OCI-M2 (cell line): ENCODE results near the gene RBM6.
"Not testable (repeated sequence)": the region's sequence is repeated elsewhere in the genome, so short reads cannot be mapped to it uniquely, and the experiment has no call there.

Experiments
- DNase-seq: peaks from one replicate; lab custom pipeline; 2025; ENCODE audit not compliant: unreplicated experiment; lab: John Stamatoyannopoulos, UW

The RBM6 gene

DNA sequence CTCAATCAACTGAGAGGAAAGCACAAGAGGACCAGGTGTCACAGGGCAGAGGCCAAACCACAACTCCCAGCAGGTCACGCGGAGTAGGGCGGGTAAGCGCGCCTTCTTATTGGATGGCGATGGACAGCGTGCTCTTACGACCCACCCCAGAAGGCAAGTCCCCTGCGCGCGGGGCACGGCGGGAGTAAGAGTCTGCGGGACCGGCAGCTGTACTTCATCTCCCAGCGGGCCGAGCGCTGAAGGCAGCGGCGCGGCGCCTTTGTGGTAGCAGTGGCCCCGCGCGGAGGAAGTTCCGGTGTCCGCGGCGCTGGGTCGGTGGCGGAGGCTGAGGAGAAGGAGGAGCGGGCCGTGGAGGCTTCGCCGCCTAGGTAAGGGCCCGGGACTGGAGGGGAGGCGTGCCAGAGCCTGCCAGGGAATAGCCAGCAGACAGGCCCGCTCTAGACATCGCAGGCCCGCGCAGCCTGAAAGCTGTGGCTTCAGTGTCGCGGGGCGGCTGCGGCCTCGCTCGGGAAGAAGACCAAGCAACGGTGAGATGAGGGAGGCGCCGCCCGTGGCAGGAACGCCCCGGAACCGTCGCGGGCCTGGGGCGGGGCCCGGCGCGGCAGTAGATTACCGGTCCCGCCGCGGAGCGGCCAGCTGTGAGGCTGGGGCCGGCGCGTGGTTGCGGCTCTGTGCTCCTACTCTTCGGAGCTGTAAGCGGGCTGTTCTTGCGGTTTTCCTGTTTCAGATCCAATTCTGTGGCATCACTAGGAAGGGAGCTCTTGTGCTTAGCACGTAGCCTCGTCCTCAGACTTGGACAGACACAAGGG lies at the start of gene RBM6:
Gene RBM6, plus strand, starts transcription at position 293 of the 809 bp plus-strand sequence. CDS start 22,492 bp downstream, outside the sequence.
- DNase-seq, result peak; percentile 67

DNA sequence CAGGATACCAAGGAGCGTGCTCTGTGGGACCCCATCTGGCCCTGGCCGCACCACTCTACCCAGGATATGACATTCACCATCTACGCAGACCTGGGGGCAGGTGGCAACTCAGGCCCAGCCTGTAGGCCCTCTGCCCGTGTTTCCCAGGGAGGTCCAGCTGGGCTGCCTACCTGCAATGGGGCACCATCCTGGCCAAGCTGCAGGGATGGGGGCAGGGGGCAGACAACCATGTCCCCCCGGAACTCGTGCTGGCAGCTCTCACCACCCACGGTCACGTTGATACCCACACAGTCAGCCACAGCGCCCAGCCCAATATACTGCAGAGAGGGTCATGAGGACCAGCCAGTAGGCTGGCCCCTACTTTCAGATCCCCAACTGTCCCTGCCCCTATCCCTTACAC lies 44.2 kb upstream of the RBM6 start:
- no peak for DNase-seq

DNA sequence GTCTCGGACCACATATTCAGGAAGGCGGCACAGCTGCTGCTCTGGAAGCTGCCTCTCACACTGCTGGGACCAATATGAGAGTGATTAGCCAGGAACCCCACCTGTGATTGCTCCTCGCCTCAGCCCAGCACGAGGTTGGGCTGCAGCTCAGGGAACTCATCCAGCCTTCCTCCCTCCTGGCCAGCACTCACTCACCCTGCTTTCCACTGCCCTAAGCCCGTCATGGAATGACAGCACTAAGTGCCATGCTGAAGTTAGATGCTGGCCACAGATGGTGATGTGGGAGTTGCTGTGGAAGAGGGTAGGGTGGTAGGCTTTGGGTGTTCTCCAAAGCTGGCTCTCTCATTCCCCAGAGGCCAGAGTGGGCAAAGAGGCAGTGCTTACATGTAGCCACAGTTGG lies 43.6 kb upstream of the RBM6 start:
- no peak for DNase-seq

DNA sequence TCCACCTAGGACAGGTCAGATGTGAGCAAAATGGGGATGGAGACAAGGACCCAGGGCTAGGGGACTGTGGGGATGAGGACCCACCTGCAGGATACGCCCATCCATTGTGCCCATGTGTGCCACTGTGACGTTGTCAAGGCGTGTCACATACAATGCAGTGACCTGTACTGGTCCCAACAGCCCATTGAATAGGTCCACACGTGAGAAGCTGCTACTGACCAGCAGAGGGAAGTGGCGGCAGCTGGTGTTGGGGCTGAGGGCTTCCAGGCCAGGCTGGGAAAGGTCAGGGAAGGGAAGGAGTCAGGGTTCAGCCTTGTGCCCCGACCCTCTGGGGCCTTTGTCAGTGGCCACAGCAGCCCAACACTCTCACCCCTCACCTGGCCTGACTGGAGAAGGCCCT lies 41.0 kb upstream of the RBM6 start:
- no peak for DNase-seq

DNA sequence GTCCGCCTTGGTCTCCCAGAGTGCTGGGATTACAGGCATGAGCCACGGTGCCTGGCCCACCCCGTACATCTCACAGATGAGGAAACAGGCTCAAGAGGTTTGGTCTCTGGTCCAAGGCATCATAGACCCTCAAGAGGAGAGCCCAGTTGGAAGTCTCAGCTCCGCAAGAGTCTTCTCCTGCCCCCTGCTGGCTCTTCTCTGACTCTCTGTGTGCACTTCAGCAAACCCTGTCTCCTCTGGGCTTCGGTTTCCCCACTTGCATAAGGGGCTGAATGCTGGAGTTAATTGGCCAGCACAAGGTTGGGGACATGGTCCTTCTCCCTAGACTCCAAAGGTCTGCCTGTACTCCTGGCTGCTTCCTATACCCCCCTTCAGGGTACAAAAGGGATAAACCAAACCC lies 40.1 kb upstream of the RBM6 start:
- no peak for DNase-seq

- no peak for DNase-seq
These were observed 39.3 kb upstream of the RBM6 start for GRCh38 chr3:49900491-49901153.

- no peak for DNase-seq
These were observed 38.3 kb upstream of the RBM6 start for GRCh38 chr3:49901366-49902339.

- DNase-seq, result no peak
These were observed 37.2 kb upstream of the RBM6 start for GRCh38 chr3:49902511-49903345.

DNA sequence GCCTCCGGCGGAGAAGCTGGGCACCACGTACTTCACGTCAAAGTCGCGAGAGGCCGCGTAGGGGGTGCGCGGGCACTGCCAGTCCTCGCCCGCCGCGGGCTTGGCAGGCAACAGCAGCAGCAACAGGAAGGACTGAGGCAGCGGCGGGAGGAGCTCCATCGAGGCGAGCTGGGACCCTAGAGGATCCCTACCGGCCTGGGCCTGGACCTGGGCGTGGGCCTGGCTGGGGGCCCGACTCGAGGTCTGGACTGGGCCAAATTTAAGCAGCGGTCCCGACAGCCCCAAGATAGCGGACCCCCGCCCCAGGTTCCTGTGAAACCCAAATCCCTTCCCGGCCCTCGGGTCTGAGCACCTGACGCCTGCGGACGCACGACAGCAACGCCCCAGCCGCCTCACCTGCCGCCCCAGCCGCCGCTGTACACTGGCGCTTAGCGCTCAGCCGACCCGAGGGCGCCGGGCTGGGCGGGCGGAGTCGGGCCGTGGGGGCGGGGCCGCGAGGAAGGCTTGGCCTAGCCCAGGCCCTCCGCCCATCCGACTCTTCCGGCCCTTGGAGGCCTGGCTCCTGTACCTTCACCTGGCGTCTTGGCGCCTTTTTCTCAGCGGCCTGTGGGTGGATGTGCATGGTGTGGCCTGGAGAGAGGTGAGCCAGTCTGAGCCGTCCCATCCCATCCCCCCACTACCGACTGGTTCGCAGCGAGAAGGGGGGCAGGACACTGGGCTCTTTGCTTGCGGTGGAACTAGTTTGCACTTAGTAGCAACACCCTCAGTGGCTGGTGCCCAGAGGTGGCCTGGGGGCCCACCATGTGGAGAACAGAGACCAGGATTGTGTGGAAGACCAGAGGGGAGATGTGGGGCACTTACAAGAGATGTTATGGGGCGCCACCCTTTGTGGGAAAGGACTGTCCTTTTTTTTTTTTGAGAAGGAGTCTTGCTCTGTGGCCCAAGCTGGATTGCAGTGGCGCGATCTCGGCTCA lies 36.2 kb upstream of the RBM6 start, which contains the start of gene MST1R:
Gene MST1R, minus strand, starts transcription at position 423 of the 974 bp plus-strand sequence. Its CDS starts 264 bp downstream, at position 159.
- no peak for DNase-seq

DNA sequence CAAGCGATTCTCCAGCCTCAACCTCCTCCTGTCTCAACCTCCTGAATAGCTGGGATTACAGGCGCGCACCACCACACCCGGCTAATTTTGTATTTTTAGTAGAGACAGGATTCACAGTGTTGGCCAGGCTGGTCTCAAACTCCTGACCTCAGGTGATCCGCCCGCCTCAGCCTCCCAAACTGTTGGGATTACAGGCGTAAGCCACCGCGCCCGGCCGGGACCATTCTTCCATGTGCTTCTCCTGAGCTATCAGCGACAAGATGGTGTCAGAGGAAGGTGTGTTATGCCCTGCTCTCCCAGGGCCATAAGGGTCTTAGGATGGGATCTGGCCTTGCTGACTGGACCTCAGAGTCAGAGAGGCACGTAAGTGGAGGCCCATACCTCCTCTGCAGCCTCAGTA lies 35.5 kb upstream of the RBM6 start:
- not testable (repeated sequence) for DNase-seq

DNA sequence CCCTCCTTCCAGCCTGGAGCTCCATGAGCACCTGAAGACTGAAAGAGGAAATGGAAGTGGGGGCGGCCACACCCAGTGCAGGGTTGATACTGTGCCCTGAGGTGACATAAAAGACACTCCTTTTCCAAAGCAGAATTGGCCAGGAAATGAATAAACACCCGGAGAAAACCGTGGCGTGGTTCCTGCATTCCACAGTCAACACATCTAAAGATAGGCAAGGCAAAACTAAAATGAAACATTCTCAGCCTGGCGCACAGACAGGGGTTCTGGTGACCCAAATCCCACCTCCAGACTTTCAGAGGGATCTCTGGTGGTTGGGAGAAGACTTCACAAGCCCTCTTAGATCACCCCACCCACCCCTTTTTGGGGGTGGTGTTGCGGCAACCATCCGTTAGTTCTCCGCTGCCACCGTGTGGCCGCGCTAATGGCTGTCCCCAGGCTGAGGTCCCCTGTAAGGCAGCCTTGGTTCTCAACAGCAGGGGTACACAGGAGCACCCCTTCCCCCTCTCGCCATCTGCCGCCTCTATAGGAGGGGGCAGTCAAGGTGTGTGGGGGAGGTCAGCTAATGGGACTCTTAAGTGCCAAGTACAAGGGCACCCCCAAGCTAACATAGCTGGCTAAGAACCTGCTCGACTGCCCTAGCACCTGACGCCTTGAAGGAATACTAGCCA lies 33.7 kb upstream of the RBM6 start:
- no peak for DNase-seq

DNA sequence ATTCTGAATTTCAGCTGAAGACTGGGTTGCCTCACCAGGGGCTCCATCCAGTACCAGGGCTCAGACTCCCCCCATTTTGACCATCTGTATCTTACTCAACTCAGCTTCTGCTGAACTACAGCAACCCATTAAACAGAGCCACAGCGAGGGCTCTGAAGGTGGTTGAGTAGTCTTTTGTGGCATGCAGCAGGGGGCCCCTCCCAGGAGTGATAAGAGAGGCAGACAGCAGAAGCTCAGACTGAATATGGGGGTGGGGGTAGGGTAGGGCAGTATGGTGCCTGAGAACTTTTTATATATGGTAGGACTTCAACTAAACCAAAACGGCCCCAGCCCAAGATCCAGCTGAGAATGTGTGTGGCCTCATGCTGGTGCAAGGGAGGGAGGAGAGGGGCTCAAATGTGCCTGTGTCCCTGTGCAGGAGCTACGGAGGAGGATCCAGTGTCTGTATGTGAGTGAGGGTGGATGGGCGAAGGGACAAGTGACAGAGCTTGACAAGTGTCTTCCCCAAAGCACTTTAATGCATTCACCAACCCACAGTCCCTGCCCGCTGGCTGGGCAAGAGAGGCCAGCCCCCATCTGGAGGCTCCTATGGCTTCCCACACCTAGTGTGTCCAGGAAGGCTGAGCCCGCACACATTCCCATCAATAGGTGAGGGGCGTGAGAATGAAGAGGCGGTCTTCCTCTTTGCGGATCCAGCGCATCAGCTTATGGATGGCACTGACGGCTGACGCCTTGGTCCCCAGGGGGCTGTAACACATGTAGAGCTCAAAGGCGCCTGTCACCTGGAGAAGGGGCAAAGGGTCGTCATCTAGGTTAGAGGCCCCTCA lies 31.4 kb upstream of the RBM6 start:
- DNase-seq, result no peak

DNA sequence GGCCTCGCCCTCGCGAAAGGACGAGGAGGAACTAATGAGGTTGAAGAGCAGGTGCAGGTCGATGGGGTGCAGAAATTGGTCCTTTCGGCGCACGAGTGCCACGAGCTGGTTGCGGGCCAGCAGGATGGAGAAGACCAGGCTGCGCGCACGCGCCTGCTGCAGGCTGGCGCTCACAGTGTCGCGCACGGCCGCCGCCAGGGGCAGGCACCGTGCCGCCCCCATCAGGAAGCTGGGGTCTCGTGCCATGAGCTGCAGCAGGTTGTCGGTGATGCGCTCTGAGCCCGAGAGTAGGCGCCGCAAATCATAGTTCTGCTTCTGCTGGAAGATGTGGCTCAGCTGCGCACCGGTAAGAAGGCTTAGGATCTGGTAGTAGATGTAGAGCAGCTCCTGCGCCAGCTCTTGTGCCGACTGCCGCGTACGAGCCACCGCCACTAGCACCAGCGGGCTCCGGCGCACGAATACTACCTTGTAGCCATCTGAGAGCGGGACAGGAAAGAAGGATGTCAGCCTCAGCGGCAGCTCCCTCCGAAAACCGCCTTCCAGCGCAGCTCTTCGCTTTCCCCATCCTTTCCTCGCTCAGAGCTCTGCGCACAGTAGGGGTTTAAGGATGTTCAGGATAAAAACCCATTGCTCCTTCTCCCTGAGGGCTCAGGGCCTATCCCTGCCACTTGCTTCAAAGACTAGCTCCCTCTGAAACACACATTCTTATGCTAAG lies 29.4 kb upstream of the RBM6 start:
- DNase-seq, result no peak

DNA sequence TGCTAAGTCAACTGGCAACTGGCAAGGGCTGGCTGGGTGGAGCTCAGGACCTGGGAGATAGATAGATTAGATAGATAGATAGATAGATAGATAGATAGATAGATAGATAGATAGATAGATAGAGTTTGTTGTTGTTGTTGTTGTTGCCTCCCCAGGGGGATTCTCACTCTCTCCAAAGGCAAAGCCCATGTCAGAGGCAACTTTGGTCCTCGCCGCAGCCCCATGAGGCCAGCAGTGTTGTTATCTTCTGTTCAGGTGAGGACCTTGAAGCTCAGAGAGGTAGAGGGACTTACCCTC lies 28.9 kb upstream of the RBM6 start:
- no peak for DNase-seq

DNA sequence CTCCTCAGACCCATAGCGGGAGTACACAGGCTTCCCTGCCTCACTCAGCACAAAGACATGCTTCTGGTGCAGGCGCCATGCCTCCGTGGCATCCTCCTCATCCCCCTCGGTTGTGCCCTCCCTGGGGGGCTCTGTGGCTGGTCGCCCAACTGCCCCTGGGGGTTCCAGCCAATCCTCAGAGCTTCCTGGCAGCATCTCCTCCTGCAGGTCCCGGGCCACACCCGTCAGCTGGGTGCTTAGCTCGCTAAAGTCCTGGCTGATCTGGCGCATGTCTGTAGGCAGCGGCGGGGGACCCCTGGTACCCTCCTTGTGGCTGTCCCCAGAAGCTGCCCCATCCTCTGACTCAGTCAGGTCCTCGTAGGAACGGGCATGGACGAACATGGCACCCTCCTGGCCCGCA lies 28.3 kb upstream of the RBM6 start:
- DNase-seq, result no peak

DNA sequence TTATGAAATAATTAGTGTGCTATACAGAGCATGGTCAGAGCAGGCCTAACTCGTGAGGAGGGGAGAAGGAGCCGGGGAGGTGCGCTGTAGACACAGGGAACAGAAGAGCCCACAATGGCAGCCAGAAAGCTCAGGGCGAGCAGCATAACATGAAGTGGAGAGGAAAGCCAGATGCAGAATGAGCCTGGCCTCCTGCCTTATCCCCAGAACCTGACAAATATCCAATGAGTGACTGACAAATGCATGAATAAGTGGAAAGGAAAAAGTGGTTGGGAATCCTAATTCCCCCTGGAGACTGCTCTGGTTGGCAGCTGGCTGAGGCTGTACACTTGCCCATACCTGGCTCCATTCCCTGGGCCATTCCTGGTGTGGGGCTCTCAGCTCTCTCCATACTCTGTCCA lies 27.1 kb upstream of the RBM6 start:
- DNase-seq, result no peak

DNA sequence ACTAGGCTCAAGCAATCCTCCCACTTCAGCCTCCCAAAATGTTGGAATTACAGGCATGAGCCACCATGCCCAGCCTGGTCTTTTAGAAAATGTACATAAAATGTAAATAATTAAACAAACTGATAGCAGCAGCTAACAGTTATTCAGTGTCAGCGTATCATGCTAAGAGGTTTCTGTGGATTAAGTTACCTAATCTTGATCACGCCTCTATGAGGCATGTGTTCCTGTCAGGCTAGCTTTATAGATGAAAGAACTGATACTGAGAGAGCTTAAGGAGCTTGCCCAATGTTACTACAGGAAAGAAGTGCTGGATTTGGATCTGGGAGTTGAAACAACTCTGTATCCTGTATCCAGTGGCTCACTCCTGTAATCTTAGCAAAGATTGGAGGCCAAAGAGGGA lies 25.0 kb upstream of the RBM6 start:
- no peak for DNase-seq
